GM19455 (cell line): ENCODE results near the gene KLHL5.
A peak's percentile ranks its signal among the peaks of the same experiment; 100 is the strongest.
"Not testable (repeated sequence)": the region's sequence is repeated elsewhere in the genome, so short reads cannot be mapped to it uniquely, and the experiment has no call there.

Experiments
- ATAC-seq: cut with Tn5 transposase; IDR thresholded peaks from one replicate; pipeline ENCODE4 v1.9.1; 2021; ENCODE audit not compliant: unreplicated experiment

Gene KLHL5

GRCh38 chr4:39102297-39102696, 40.3 kb downstream of the KLHL5 start:
- ATAC-seq: no peak

- ATAC-seq: no peak
Observed at GRCh38 chr4:39103291-39103690, 41.3 kb downstream of the KLHL5 start.

- ATAC-seq: no peak
Observed at GRCh38 chr4:39104255-39104654, 42.2 kb downstream of the KLHL5 start.

GRCh38 chr4:39106011-39106410, 44.0 kb downstream of the KLHL5 start:
- ATAC-seq: no peak

- no peak for ATAC-seq
Observed at GRCh38 chr4:39114436-39114835, 52.4 kb downstream of the KLHL5 start.

- no peak for ATAC-seq
Observed at GRCh38 chr4:39118034-39118658, 56.1 kb downstream of the KLHL5 start.

GRCh38 chr4:39120418-39120817, 58.4 kb downstream of the KLHL5 start:
- no peak for ATAC-seq

- peak; percentile 88 for ATAC-seq
Observed at GRCh38 chr4:39124885-39125599, 63.0 kb downstream of the KLHL5 start.

GRCh38 chr4:39125600-39125985, 63.6 kb downstream of the KLHL5 start:
- ATAC-seq: peak; percentile 23

- ATAC-seq: no peak
Observed at GRCh38 chr4:39126256-39127095, 64.4 kb downstream of the KLHL5 start.

GRCh38 chr4:39133623-39134022, 71.6 kb downstream of the KLHL5 start:
- ATAC-seq: no peak

GRCh38 chr4:39134683-39135306, 72.8 kb downstream of the KLHL5 start:
- peak; percentile 11 for ATAC-seq

GRCh38 chr4:39138227-39138626, 76.2 kb downstream of the KLHL5 start:
- not testable (repeated sequence) for ATAC-seq

- ATAC-seq: no peak
Observed at GRCh38 chr4:39146211-39146610, 84.2 kb downstream of the KLHL5 start.

- no peak for ATAC-seq
Observed at GRCh38 chr4:39154009-39154408, 92.0 kb downstream of the KLHL5 start.

- no peak for ATAC-seq
Observed at GRCh38 chr4:39157520-39157919, 95.5 kb downstream of the KLHL5 start.

GRCh38 chr4:39166177-39166576, 104.1 kb downstream of the KLHL5 start:
- ATAC-seq: no peak

- no peak for ATAC-seq
Observed at GRCh38 chr4:39166669-39167068, 104.6 kb downstream of the KLHL5 start.

- ATAC-seq: no peak
Observed at GRCh38 chr4:39169426-39169825, 107.4 kb downstream of the KLHL5 start.

- ATAC-seq: no peak
Observed at GRCh38 chr4:39170301-39170700, 108.3 kb downstream of the KLHL5 start.
